ENCODE data around the gene TNFRSF1B. TPM values are rescaled to one million over a fixed set of nuclear protein-coding genes. Genes with fewer than 3 reads are reported as not detected.

The TNFRSF1B gene
- total RNA-seq, 1 experiment from 2014 or later, result 1.3 TPM

- CTCF ChIA-PET, result no interaction called here
- H3K36me3 Mint-ChIP-seq (ENCODE audit: insufficient read depth, unreplicated experiment), result no peaks in the 10 kb centered on the region
- H3K4me1 Mint-ChIP-seq (ENCODE audit: low read depth, unreplicated experiment), result peaks cover 8% of the 10 kb centered on the region
- H3K27me3 Mint-ChIP-seq (ENCODE audit: unreplicated experiment), result peaks cover 24% of the 10 kb centered on the region
- no peak for DNase-seq
- intact Hi-C loops (cut with micrococcal nuclease; ENCODE audit: unreplicated experiment), result no loop called here
- H3K4me3 Mint-ChIP-seq (ENCODE audit: low read depth, unreplicated experiment), result no peak overlapping the region
- no TSS peak for BruUV-seq (replicated peaks)
- no peaks in the 10 kb centered on the region for H3K9me3 Mint-ChIP-seq (ENCODE audit: low read depth, unreplicated experiment)
- TF ChIP-seq CTCF (IDR thresholded peaks at IDR 0.05; ENCODE audit: unreplicated experiment), result no peak
- H3K27ac Mint-ChIP-seq (ENCODE audit: unreplicated experiment), result no peak overlapping the region
Observed at GRCh38 chr1:12189328-12189682, 22.5 kb downstream of the TNFRSF1B start.

- CTCF ChIA-PET, result no interaction called here
- Mint-ChIP-seq H3K27me3 (ENCODE audit: unreplicated experiment) (peaks cover 24% of the 10 kb centered on the region), H3K27ac (ENCODE audit: unreplicated experiment) (no peak overlapping the region), H3K4me1 (ENCODE audit: low read depth, unreplicated experiment) (peaks cover 8% of the 10 kb centered on the region), H3K9me3 (ENCODE audit: low read depth, unreplicated experiment) (no peaks in the 10 kb centered on the region), H3K36me3 (ENCODE audit: insufficient read depth, unreplicated experiment) (no peaks in the 10 kb centered on the region), H3K4me3 (ENCODE audit: low read depth, unreplicated experiment) (no peak overlapping the region)
- BruUV-seq (replicated peaks), result no TSS peak
- intact Hi-C loops (cut with micrococcal nuclease; ENCODE audit: unreplicated experiment), result no loop called here
- no peak for TF ChIP-seq CTCF (IDR thresholded peaks at IDR 0.05; ENCODE audit: unreplicated experiment)
- DNase-seq, result no peak
Observed at GRCh38 chr1:12191242-12192032, 24.6 kb downstream of the TNFRSF1B start.

- TF ChIP-seq CTCF (IDR thresholded peaks at IDR 0.05; ENCODE audit: unreplicated experiment), result no peak
- Mint-ChIP-seq H3K4me3 (ENCODE audit: low read depth, unreplicated experiment) (no peak overlapping the region), H3K36me3 (ENCODE audit: insufficient read depth, unreplicated experiment) (no peaks in the 10 kb centered on the region), H3K9me3 (ENCODE audit: low read depth, unreplicated experiment) (no peaks in the 10 kb centered on the region), H3K27ac (ENCODE audit: unreplicated experiment) (no peak overlapping the region), H3K27me3 (ENCODE audit: unreplicated experiment) (peaks cover 15% of the 10 kb centered on the region), H3K4me1 (ENCODE audit: low read depth, unreplicated experiment) (no peaks in the 10 kb centered on the region)
- no TSS peak for BruUV-seq (replicated peaks)
- intact Hi-C loops (cut with micrococcal nuclease; ENCODE audit: unreplicated experiment), result no loop called here
- CTCF ChIA-PET, result no interaction called here
- no peak for DNase-seq
Observed at GRCh38 chr1:12194666-12195216, 27.9 kb downstream of the TNFRSF1B start.

- TF ChIP-seq CTCF (IDR thresholded peaks at IDR 0.05; ENCODE audit: unreplicated experiment), result no peak
- intact Hi-C loops (cut with micrococcal nuclease; ENCODE audit: unreplicated experiment), result no loop called here
- no peak overlapping the region for H3K27ac Mint-ChIP-seq (ENCODE audit: unreplicated experiment)
- DNase-seq, result no peak
- H3K27me3 Mint-ChIP-seq (ENCODE audit: unreplicated experiment), result peaks cover 8% of the 10 kb centered on the region
- CTCF ChIA-PET, result no interaction called here
- H3K36me3 Mint-ChIP-seq (ENCODE audit: insufficient read depth, unreplicated experiment), result no peaks in the 10 kb centered on the region
- no TSS peak for BruUV-seq (replicated peaks)
- H3K4me3 Mint-ChIP-seq (ENCODE audit: low read depth, unreplicated experiment), result no peak overlapping the region
- H3K9me3 Mint-ChIP-seq (ENCODE audit: low read depth, unreplicated experiment), result no peaks in the 10 kb centered on the region
- H3K4me1 Mint-ChIP-seq (ENCODE audit: low read depth, unreplicated experiment), result no peaks in the 10 kb centered on the region
Observed at GRCh38 chr1:12195416-12195815, 28.6 kb downstream of the TNFRSF1B start.

Measured in Calu3 (cell line).